Neuronal stem cell (in vitro differentiated cells): ENCODE measurements around the gene KNL1.

Experiments
- DNase-seq: peaks from one replicate; pipeline ENCODE4 v3.0.0-alpha.2; 2013; ENCODE audit warnings: low spot score
- H2AFZ ChIP-seq: one replicate; pipeline ENCODE4 v1.6.1; 2013; ENCODE audit warnings: mild to moderate bottlenecking, low read length, inconsistent platforms
- H2AK5ac ChIP-seq: 2 replicates; pipeline ENCODE4 v1.6.1; 2013; ENCODE audit warnings: low read depth, mild to moderate bottlenecking, inconsistent platforms, low read length, moderate library complexity, mixed read lengths
- H2BK120ac ChIP-seq: 2 replicates; pipeline ENCODE4 v1.6.1; 2013; ENCODE audit warnings: low read depth, mild to moderate bottlenecking, inconsistent platforms, low read length, moderate library complexity, mixed read lengths
- H2BK12ac ChIP-seq: one replicate; pipeline ENCODE4 v1.6.1; 2013; ENCODE audit warnings: low read length, inconsistent platforms
- H2BK15ac ChIP-seq: 2 replicates; pipeline ENCODE4 v1.6.1; 2013; ENCODE audit warnings: mild to moderate bottlenecking, low read length, inconsistent platforms, mixed read lengths
- H2BK5ac ChIP-seq: one replicate; pipeline ENCODE4 v1.6.1; 2013; ENCODE audit warnings: inconsistent platforms, mild to moderate bottlenecking, low read length, moderate library complexity
- H3K14ac ChIP-seq: one replicate; pipeline ENCODE4 v1.6.1; 2013; ENCODE audit warnings: low read length, inconsistent platforms
- H3K18ac ChIP-seq: 2 replicates; pipeline ENCODE4 v1.6.1; 2013; ENCODE audit warnings: low read length, inconsistent platforms
- H3K23ac ChIP-seq: 2 replicates; pipeline ENCODE4 v1.6.1; 2013; ENCODE audit warnings: low read depth, mild to moderate bottlenecking, mixed read lengths, low read length, inconsistent platforms; ENCODE audit not compliant: poor library complexity
- H3K27ac ChIP-seq: replicated peaks from 3 replicates; pipeline ENCODE4 v1.5.1; 2013; ENCODE audit warnings: low read length, inconsistent platforms
- H3K27me3 ChIP-seq, 3 experiments: 2 replicates each; pipeline ENCODE4 v1.6.1; 2013; ENCODE audit warnings: low read length in 3 of 3, mild to moderate bottlenecking in 2 of 3, inconsistent platforms in 1 of 3, low read depth in 1 of 3, mixed read lengths in 1 of 3, moderate library complexity in 1 of 3; ENCODE audit not compliant: control insufficient read depth in 3 of 3, insufficient read depth in 3 of 3
- H3K36me3 ChIP-seq, 2 donors: replicated peaks in 1 of 2; 2 replicates each; pipeline ENCODE4 v1.6.1; 2013; ENCODE audit warnings: low read length in 2 of 2; ENCODE audit not compliant: control insufficient read depth in 2 of 2, insufficient read depth in 2 of 2
- H3K4ac ChIP-seq: 2 replicates; pipeline ENCODE4 v1.6.1; 2013; ENCODE audit warnings: inconsistent platforms, mild to moderate bottlenecking, low read length, moderate library complexity
- H3K4me1 ChIP-seq, 2 donors: 1 replicate in 1 of 2; 2 replicates in 1 of 2; pipeline ENCODE4 v1.6.1; 2013; ENCODE audit warnings: low read length in 2 of 2, low read depth in 1 of 2; ENCODE audit not compliant: control insufficient read depth in 2 of 2, insufficient read depth in 1 of 2
- H3K4me2 ChIP-seq: one replicate; pipeline ENCODE4 v1.6.1; 2013; ENCODE audit warnings: mild to moderate bottlenecking, low read length, inconsistent platforms; ENCODE audit not compliant: insufficient read depth, poor library complexity, severe bottlenecking
- H3K4me3 ChIP-seq, 2 donors: 2 replicates each; pipeline ENCODE4 v1.5.1; 2013; ENCODE audit warnings: low read length in 2 of 2, mild to moderate bottlenecking in 2 of 2, inconsistent platforms in 1 of 2, moderate library complexity in 1 of 2
- H3K79me1 ChIP-seq: one replicate; pipeline ENCODE4 v1.6.1; 2013; ENCODE audit warnings: low read depth, mild to moderate bottlenecking, inconsistent platforms, low read length, moderate library complexity
- H3K9ac ChIP-seq: one replicate; pipeline ENCODE4 v1.6.1; 2013; ENCODE audit warnings: mild to moderate bottlenecking, low read depth, low read length, inconsistent platforms; ENCODE audit not compliant: poor library complexity
- H3K9me3 ChIP-seq, 2 donors: replicated peaks in 1 of 2; 2 replicates each; pipeline versions ENCODE3 to v1.6.1; 2013; ENCODE audit warnings: low read length in 2 of 2, mild to moderate bottlenecking in 2 of 2, inconsistent platforms in 1 of 2, low read depth in 1 of 2, mixed read lengths in 1 of 2, moderate library complexity in 1 of 2; ENCODE audit not compliant: control insufficient read depth in 2 of 2, insufficient read depth in 1 of 2
- H4K8ac ChIP-seq: one replicate; pipeline ENCODE4 v1.6.1; 2013; ENCODE audit warnings: low read depth, mild to moderate bottlenecking, inconsistent platforms, low read length, moderate library complexity
- H4K91ac ChIP-seq: one replicate; pipeline ENCODE4 v1.6.1; 2013; ENCODE audit warnings: low read length, low read depth, mild to moderate bottlenecking, inconsistent platforms; ENCODE audit not compliant: poor library complexity
- WGBS, 2 donors: extraction: QIAGEN DNeasy Blood & Tissue Kit; methylation state at CpG; one replicate each; pipeline ENCODE4 v1.1.7; 2013; ENCODE audit warnings: missing lambda C conversion rate in 2 of 2, mixed read lengths in 1 of 2; ENCODE audit not compliant: insufficient read length in 2 of 2, insufficient replicate concordance in 1 of 2; ENCODE audit errors: extremely low coverage in 2 of 2; 5-methylcytosine and 5-hydroxymethylcytosine counted together

The KNL1 gene

DNA sequence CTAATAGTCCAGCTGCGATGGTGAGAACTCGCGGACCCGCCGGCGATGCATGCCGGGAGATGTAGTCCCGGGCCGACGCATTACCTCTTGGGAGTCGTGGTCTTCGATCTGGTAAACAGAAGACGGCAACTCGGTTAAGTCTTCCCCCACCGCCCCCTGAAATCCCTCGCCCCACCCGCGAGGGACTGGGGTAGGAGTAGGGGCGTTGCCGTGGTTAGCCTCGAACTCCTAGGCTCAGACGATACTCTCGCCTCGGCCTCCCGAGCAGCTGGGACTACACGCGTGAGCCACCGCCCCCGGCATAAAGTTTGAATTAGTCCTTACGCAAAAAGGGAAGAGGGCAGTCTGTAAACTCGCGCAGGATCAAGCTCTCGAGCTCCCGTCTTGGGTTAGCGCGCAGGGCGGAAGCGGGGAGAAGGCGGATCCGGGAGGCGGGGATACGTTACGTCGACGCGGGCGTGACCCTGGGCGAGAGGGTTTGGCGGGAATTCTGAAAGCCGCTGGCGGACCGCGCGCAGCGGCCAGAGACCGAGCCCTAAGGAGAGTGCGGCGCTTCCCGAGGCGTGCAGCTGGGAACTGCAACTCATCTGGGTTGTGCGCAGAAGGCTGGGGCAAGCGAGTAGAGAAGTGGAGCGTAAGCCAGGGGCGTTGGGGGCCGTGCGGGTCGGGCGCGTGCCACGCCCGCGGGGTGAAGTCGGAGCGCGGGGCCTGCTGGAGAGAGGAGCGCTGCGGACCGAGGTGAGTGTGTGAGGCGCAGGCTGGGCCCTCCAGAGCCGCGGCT lies 100.8 kb downstream of the KNL1 start, which contains the start of gene RAD51:
Gene RAD51, plus strand, starts transcription at position 487 of the 781 bp plus-strand sequence. CDS start 3,585 bp downstream, outside the sequence.
- peak within 1 kb of the TSS; percentile 68 for H3K23ac ChIP-seq
- peaks cover 0 to 6% of the 10 kb centered on the region in 2 donors for H3K4me1 ChIP-seq
- peaks cover 6 to 37% of the 10 kb centered on the region in 2 donors for H3K36me3 ChIP-seq
- peak within 1 kb of the TSS; percentile 97 for H3K9ac ChIP-seq
- DNase-seq = peak; percentile 91
- peak within 1 kb of the TSS; percentile 93 for H2BK5ac ChIP-seq
- WGBS, 2 donors = no CpG with 5 or more reads among the region's 81 CpGs
- H3K4me2 ChIP-seq = peak within 1 kb of the TSS; percentile 84
- peak within 1 kb of the TSS; percentile 98 for H3K27ac ChIP-seq
- peak within 1 kb of the TSS; percentile 84 for H3K4ac ChIP-seq
- H4K91ac ChIP-seq = no peak within 1 kb of the TSS
- H2BK120ac ChIP-seq = no peak within 1 kb of the TSS
- H2AFZ ChIP-seq = peak within 1 kb of the TSS; percentile 97
- H2AK5ac ChIP-seq = peak within 1 kb of the TSS; percentile 79
- H3K79me1 ChIP-seq = peaks cover 5% of the 10 kb centered on the region
- no peak within 1 kb of the TSS for H4K8ac ChIP-seq
- H2BK15ac ChIP-seq = peak within 1 kb of the TSS; percentile 85
- no peaks in the 10 kb centered on the region for H3K9me3 ChIP-seq
- no peaks in the 10 kb centered on the region for H3K27me3 ChIP-seq
- H3K18ac ChIP-seq = peak within 1 kb of the TSS; percentile 100
- H2BK12ac ChIP-seq = peak within 1 kb of the TSS; percentile 73
- peak within 1 kb of the TSS; percentile 94 for H3K14ac ChIP-seq
- peak within 1 kb of the TSS; percentile 87 to 97 for H3K4me3 ChIP-seq

DNA sequence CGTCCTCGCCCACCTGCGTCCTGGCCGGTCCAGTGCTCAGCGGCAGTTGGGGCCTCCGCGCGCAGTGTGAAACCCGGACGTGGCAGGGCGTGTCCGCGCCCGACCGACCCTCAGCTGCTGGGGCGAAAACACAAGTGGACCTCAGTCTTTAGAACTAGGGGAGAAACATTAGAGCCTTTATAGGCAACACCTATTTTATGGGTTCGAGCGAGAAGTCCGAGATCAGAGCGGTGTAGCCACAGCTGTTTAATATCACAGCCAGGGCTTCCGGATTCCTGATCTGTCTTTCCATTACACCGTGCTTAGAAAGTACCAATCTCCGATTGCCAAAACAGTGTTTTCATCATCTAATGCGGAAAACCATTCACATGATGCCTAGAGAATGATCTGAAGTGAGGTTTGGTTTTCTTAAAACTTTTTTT lies 101.4 kb downstream of the KNL1 start:
- no peak overlapping the region for H3K14ac ChIP-seq
- no peak overlapping the region for H4K91ac ChIP-seq
- no CpG with 5 or more reads among the region's 24 CpGs for WGBS, 2 donors
- peak overlapping the region; percentile 84 for H3K4me2 ChIP-seq
- peak overlapping the region; percentile 68 for H3K23ac ChIP-seq
- H2BK5ac ChIP-seq = peak overlapping the region; percentile 93
- H2AK5ac ChIP-seq = peak overlapping the region; percentile 79
- no peak overlapping the region for H4K8ac ChIP-seq
- no peaks in the 10 kb centered on the region for H3K27me3 ChIP-seq
- peak overlapping the region; percentile 98 for H3K18ac ChIP-seq
- H3K4ac ChIP-seq = peak overlapping the region; percentile 84
- peaks cover 6 to 43% of the 10 kb centered on the region in 2 donors for H3K36me3 ChIP-seq
- H3K4me3 ChIP-seq = peak overlapping the region; percentile 87 to 97
- H2BK12ac ChIP-seq = no peak overlapping the region
- peaks cover 5% of the 10 kb centered on the region for H3K79me1 ChIP-seq
- H2AFZ ChIP-seq = peak overlapping the region; percentile 97
- peak overlapping the region; percentile 98 for H3K27ac ChIP-seq
- no peaks in the 10 kb centered on the region for H3K9me3 ChIP-seq
- H3K9ac ChIP-seq = peak overlapping the region; percentile 86
- H2BK120ac ChIP-seq = no peak overlapping the region
- no peak for DNase-seq
- H2BK15ac ChIP-seq = no peak overlapping the region
- peaks cover 0 to 6% of the 10 kb centered on the region in 2 donors for H3K4me1 ChIP-seq

DNA sequence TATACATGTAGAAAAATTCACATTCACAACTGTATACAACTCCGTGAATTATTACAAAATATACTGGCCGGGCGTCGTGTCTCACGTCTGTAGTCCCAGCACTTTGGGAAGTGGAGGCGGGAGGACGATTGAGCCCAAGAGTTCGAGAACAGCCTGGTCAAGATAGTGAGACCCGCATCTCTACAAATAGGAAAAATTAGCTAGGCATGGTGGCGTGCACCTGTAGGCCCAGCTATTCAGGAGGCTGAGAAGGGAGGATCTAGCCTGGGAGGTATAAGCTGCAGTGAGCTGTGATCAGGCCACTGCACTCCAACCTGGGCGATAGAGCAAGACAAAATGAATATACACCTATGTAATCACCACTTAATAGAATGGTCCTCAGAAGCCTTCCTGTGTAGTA lies 102.2 kb downstream of the KNL1 start:
- WGBS, 2 donors = no CpG with 5 or more reads among the region's 11 CpGs
- peak overlapping the region; percentile 60 for H3K9ac ChIP-seq
- H3K18ac ChIP-seq = no peak overlapping the region
- H2AFZ ChIP-seq = no peak overlapping the region
- no peak for DNase-seq
- no peaks in the 10 kb centered on the region for H3K27me3 ChIP-seq
- no peak overlapping the region for H3K4ac ChIP-seq
- H2BK12ac ChIP-seq = no peak overlapping the region
- peak overlapping the region; percentile 25 for H3K4me2 ChIP-seq
- peaks cover 0 to 6% of the 10 kb centered on the region in 2 donors for H3K4me1 ChIP-seq
- peaks cover 5% of the 10 kb centered on the region for H3K79me1 ChIP-seq
- no peak overlapping the region for H3K14ac ChIP-seq
- no peak overlapping the region for H2AK5ac ChIP-seq
- no peak overlapping the region for H2BK5ac ChIP-seq
- H2BK15ac ChIP-seq = no peak overlapping the region
- no peak overlapping the region for H4K8ac ChIP-seq
- no peak overlapping the region for H4K91ac ChIP-seq
- no peak overlapping the region for H3K27ac ChIP-seq
- peaks cover 8 to 50% of the 10 kb centered on the region in 2 donors for H3K36me3 ChIP-seq
- H2BK120ac ChIP-seq = no peak overlapping the region
- peak overlapping the region in 1 of 2 donors; percentile 87 for H3K4me3 ChIP-seq
- H3K23ac ChIP-seq = no peak overlapping the region
- H3K9me3 ChIP-seq = no peaks in the 10 kb centered on the region

DNA sequence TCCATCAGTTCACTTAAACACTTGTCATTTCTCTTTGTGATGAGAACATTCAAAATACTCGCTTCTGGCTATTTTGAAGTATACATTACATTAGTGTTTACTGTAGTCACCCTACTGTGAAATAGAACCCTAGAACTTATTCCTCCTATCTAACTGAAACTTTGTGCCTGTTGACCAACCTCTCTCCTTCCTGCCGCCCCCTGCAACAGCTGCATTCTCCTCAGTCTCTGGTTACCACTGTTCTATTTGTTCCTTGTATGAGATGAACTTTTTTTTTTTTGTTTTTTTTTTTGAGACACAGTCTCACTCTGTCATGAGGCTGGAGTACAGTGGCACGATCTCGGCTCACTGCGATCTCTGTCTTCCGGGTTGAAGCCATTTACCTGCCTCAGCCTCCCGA lies 103.9 kb downstream of the KNL1 start:
- Histone ChIP-seq H4K8ac (no peak overlapping the region), H3K4me2 (no peak overlapping the region), H3K4me1 (peaks cover 0 to 6% of the 10 kb centered on the region in 2 donors), H3K27ac (no peak overlapping the region), H3K9ac (no peak overlapping the region), H2AFZ (no peak overlapping the region), H3K14ac (no peak overlapping the region), H3K36me3 (peaks cover 12 to 60% of the 10 kb centered on the region in 2 donors), H3K18ac (no peak overlapping the region), H3K27me3 (no peaks in the 10 kb centered on the region), H4K91ac (no peak overlapping the region), H2BK5ac (no peak overlapping the region), H3K79me1 (peaks cover 5% of the 10 kb centered on the region), H2BK12ac (no peak overlapping the region), H3K4ac (no peak overlapping the region), H3K4me3 (no peak overlapping the region), H2BK15ac (no peak overlapping the region), H3K9me3 (no peaks in the 10 kb centered on the region), H2BK120ac (no peak overlapping the region), H2AK5ac (no peak overlapping the region), H3K23ac (no peak overlapping the region)
- no peak for DNase-seq
- WGBS, 2 donors = no CpG with 5 or more reads among the region's 7 CpGs
